Fibroblast of skin of right biceps (primary cell): ENCODE measurements around the gene SLC25A25.
"Not testable (repeated sequence)": the region's sequence is repeated elsewhere in the genome, so short reads cannot be mapped to it uniquely, and the experiment has no call there.

Experiments
- DNase-seq: peaks from one replicate; pipeline ENCODE4 v3.0.0-alpha.2; 2013

SLC25A25 gene

DNA sequence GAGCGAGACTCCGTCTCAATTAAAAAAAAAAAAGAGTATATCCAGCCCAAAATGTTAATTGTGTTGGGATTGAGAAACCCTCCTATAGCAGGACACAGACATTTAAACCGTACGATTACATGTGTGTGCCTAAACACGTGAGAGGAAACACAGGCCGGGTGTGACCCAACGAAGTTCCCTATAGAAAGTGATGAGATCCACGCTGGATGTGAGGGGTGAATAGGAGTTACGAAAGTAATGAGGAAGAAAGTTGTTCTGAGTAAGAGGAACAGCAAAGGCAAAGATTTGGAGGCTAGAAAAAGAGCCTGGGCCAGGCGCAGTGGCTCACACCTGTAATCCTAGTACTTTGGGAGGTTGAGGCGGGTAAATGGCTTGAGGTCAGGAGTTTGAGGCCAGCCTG, 14.5 kb upstream of the SLC25A25 start:
- DNase-seq, result no peak

DNA sequence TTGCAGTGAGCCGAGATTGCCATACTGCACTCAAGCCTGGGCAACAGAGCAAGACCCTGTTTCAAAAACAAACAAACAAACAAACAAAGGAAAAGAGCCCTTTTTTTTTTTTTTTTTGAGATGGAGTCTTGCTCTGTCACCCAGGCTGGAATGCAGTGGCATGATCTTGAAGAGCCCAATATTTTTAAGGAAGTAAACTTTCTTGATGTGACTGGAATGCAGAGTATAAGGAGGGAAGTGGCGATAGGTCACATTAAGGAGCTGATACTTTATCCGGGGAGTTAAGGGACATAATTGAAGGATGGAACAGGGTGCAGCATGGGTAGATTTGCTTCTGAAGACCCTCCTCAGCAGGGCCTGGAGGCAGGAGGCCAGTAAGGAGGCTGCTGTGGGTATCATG, 13.9 kb upstream of the SLC25A25 start:
- no peak for DNase-seq

- DNase-seq, result no peak
These were observed 12.5 kb upstream of the SLC25A25 start for GRCh38 chr9:128055344-128056040.

- no peak for DNase-seq
These were observed 11.9 kb upstream of the SLC25A25 start for GRCh38 chr9:128056086-128056485.

- no peak for DNase-seq
These were observed 10.9 kb upstream of the SLC25A25 start for GRCh38 chr9:128056887-128057723.

- no peak for DNase-seq
These were observed 10.2 kb upstream of the SLC25A25 start for GRCh38 chr9:128057724-128058409.

GRCh38 chr9:128059365-128059983, 8.6 kb upstream of the SLC25A25 start:
- DNase-seq, result no peak

GRCh38 chr9:128061275-128061960, 6.6 kb upstream of the SLC25A25 start:
- DNase-seq, result no peak

DNA sequence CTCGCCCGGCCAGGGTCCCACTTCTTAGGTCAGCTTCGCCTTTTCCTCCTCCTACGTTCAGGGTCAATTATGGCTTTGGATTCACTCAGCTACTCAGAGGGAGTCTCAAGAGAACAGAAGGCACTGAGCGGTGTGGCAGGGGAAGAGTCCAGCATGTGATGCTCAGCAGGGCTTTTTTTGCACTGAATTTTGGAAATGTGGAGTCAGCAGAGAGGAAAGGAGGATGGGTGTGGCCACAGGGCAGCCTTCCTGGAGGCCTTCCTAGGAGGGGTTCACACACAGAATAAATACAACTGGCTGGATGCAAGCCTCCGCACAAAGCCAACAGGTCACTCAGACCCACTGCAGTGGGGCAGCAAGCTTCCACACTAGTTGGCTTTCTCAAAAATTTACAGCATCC, 5.8 kb upstream of the SLC25A25 start:
- no peak for DNase-seq

DNA sequence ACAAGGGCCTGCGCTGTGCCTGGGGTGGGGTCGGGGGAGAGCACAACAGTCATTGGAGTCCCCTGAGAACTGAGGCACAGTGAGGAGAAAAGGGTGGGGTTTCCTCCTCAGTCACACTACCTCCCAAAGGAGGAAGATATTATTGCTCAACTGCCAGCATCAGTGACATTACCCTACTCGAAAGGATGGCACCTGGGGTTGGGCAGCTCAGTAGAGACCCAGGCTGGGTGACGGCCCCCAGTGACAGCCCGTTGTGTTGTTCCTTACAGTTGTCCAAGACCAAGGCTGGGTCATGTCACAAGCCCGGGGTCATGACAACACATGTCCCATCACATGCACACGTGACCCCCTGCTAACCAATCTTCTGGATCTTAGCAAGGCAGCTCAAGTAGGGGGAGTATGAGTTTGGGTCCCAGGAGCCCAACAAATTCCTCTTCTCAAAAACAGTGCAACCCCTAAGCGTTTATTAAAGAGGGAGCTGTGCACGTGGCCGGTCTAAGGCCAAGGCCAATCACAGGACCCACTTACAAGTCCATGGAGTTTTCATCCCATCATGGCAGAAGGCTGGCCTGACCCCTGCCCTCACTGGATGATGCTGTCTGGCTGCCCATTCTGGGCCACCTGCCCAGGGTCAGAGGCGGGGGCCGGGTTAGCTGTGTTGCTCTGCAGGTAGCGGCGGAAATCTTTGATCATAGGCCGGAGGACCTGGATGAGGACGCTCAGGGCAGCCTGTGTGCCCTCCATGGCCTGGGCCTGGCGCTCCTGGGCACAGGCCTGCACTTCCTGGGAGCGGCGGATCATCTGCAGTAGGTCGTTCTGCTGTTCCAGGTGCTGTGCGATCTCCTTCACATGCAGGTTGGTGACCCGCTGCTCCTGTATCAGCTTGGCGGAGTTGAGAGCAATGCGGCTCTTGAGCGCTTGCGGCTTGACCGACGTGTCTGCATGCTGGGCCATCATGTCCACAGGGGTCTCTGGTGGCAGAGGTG, 4.9 kb upstream of the SLC25A25 start:
- no peak for DNase-seq

DNA sequence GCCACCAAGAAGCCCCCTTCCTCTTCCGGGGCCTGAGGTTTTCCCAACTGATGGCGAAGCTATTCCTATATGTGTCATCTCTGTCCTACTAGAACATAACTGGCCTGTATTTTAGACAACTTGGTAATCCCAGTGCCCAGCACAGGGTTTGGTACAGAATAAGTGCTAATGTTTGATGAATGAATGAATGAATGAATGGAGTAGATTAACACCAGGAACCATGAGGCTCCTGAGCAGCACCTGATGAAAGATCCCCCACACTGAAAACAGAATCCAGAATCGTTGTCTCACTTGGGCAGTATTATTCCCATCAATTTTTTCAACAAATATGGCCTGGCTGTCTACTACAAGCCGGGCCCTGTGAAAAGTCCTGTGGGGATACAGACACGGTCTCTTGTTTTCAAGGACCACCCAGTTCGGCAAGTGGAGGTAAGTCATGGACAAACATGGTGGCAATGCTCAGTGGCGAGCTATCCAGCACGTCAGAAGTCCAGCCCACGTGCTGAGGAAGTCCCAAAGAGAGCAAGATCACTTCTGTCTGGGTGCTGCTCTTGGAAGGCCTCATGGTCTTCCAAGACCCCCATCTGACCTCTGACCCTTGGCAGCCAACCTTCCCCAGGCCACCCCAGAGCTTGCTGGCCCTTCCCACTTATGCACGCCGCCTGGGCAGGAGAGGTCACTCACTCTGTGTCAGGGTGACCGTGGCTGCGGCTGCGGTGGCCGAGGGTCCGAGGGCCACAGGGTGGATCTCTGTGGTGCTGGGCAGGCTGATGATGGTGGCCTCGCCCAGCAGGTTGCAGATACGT, 1.9 kb upstream of the SLC25A25 start:
- no peak for DNase-seq

GRCh38 chr9:128066713-128067644, 1.1 kb upstream of the SLC25A25 start, which contains the start of gene NAIF1:
Gene NAIF1, minus strand, starts transcription at chr9:128067320. Its CDS starts 219 bp downstream, at chr9:128067101.
- DNase-seq, result peak; percentile 100

- DNase-seq, result no peak
These were observed 564 bp downstream of the SLC25A25 start for GRCh38 chr9:128068386-128069205.

GRCh38 chr9:128070874-128071273, 2.8 kb downstream of the SLC25A25 start:
- DNase-seq, result no peak

GRCh38 chr9:128071475-128071874, 3.4 kb downstream of the SLC25A25 start:
- not testable (repeated sequence) for DNase-seq

DNA sequence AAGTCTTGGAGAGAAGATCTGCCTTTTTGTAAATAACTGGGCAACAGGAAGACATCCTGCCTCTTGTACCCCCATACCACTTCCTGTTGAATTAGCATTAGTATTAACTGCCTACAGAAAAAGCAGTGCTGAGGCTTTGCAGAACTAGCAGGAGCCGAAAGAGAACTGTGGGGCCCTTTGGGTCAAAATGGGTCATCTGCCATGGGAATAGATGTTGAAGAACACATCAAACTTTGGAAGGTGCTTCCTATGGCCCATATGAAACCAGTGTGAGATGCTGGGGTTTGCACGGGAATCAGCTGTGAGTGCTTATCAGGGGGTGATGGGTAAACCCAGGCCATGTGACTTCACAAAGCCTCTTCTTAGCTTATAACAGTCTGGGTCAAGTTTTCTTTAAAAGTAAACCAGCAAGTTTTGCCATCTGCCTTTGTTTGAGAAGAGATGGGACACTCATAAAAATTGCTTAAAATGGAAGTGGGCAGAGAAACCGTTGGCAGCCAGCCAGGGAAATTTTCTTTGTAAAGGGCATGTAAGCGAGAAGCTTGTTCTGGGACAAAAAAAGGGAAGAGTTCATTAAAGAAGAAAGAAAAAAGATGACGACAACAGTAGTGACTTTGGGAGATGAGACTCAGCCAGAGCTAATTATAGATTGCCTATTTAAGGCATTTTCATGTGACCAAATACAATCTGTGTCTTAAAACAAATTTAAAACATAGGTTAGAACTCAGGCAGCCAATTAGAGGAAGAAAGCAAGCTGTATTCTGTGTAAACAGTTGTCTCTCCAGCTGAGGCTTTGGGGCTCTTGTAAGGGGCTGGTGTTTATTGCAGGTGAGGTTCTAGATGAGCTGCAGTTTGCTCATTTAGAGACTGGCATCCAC, 4.4 kb downstream of the SLC25A25 start:
- peak; percentile 77 for DNase-seq

- no peak for DNase-seq
These were observed 5.3 kb downstream of the SLC25A25 start for GRCh38 chr9:128073253-128073886.
